Superior temporal gyrus (tissue), 1 donor: ENCODE results near the gene MRPS11.
A peak's percentile ranks its signal among the peaks of the same experiment; 100 is the strongest.
"Not testable (repeated sequence)": the region's sequence is repeated elsewhere in the genome, so short reads cannot be mapped to it uniquely, and the experiment has no call there.

ENCODE experiments used
- DNase-seq: peaks from one replicate; pipeline ENCODE4 v3.0.0-alpha.2; 2016; ENCODE audit errors: extremely low spot score

The MRPS11 gene

DNA sequence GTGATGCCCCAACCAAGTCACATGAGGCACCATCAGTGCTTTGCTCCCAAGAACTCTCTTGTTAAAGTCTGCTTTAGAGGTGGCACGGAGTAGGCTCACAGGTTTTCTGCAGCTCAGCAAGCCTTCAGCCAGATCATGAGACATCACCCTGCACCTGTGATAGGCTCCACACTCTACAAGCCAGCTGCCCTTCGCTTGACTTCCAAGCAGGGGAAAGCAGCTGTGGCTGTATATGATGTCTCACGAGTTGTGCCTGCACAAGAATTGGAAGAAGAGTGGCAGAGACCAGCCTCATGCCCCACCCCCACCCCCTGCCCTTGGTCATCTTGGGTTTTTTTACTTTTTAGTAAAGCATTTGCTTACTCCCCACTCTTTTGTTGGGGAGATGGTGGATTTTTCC lies 22.5 kb downstream of the MRPS11 start:
- DNase-seq = no peak

GRCh38 chr15:88491158-88491557 lies 23.6 kb downstream of the MRPS11 start:
- DNase-seq = no peak

GRCh38 chr15:88493844-88494243 lies 26.3 kb downstream of the MRPS11 start:
- no peak for DNase-seq

GRCh38 chr15:88497109-88497765 lies 29.7 kb downstream of the MRPS11 start:
- peak; percentile 30 for DNase-seq

DNA sequence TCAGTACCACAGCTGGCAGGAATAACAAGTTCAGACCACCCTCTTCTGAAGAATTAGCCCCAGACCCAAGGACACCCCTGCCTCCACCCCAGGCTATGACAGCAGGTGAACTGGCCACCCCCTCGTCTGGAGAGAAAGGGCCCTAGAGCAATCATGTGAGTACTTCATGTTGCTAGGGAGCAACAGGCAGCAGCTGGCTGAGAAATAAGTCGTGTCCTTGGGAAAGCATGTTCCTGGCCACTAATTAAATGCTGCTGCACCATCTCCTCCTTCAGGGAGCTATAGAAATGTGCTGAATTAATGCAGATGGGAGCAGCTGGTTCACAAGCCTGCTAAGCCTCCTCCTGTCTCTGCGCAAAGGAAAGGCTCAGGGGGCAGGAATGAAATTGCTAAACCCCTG lies 31.5 kb downstream of the MRPS11 start:
- no peak for DNase-seq

GRCh38 chr15:88504445-88504844 lies 36.9 kb downstream of the MRPS11 start:
- no peak for DNase-seq

GRCh38 chr15:88505721-88506120 lies 38.2 kb downstream of the MRPS11 start:
- no peak for DNase-seq

DNA sequence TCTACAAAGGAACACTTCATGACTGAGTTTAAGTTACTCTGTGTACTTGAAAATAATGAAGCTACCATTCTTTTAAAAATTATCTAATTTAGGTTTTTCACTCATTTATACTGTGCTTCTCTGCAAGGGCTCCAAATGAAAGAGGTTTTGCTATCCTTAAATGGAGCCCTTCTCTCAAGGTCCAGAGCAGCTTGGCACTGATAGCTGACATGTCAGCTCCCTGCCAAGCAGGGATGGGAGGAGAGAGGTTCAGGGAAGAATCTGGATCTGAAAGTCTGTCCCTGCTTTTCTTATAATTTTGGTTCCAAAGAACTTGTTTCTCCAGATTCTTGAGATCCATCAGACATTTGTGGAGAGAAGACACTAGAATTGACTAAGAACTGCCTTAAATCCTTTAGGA lies 39.1 kb downstream of the MRPS11 start:
- no peak for DNase-seq

DNA sequence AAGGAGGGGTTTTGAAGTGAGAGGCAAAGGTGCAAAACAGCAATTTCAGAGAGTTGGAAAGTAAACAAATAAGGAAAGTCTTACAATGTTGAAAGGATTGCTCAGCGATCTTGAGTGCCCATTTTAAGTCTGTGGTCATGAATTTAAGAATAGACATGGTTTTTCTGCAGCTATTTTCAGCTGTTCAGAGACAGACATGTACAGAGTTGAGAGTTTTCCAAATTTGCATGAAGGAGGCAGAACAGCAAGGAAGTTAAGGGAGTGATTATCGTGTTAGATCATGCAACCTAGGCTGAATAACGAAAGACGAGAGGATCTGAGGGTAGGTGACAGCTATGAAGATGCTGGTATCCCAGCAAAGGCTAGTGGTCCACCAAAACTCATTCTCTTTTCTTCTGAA lies 41.8 kb downstream of the MRPS11 start:
- no peak for DNase-seq

- DNase-seq = no peak
These were observed 42.5 kb downstream of the MRPS11 start for GRCh38 chr15:88509964-88510363.

DNA sequence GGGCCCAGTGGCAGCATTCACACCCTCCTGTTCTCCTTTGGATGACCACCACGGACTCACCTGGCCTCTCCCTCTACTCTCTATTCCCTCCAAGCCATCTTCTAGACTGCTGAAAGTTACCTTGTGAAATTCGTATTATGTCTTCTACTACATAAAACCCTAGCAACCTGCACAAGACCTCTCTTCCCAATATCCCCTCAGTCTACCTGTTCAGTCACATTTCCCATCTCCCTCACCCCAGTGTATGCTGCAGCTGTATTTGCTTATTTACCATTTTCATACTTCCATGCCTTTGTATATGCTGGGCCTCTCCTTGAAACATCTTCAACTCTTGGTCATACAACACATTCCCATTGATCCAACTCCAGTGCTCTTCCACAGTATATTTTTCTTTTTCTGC lies 43.7 kb downstream of the MRPS11 start:
- no peak for DNase-seq

- no peak for DNase-seq
These were observed 44.6 kb downstream of the MRPS11 start for GRCh38 chr15:88512078-88512477.

DNA sequence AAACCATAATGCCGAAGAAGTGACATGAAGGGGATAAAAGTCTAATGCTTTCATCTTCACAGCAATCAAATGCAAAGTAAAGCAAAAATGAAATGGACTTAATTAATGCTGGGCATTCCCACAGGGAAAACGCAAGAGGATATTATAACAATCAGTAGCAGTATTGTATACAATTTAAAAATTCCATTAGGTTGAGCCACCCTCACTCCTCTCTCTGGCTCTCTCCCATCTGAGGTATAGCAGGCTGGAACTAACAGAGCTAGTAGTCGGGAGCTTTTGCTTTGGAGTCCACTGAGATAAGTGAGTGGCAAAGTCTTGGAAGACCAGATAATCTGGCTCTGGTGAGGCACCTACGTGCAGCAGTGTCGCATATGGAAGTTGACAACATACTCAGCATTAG lies 45.1 kb downstream of the MRPS11 start:
- no peak for DNase-seq

DNA sequence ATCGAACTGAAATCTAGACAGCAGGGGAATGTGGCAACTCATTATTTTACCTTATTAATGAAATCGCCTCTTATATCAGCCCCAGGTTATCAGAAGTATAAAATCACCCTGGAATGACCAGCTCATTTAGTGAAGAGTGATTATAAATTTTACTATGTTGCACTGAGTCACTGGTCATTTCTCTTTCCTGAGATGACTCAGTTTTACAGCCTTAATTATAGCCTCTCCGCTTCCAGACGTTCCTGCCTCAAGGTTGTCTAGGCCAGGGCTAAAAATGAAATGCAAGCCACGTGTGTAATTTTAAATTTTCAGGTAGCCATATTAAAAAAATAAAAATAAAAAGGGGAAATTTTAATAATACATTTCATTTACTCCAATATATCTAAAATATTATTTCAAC lies 45.7 kb downstream of the MRPS11 start:
- DNase-seq = no peak

- no peak for DNase-seq
These were observed 51.4 kb downstream of the MRPS11 start for GRCh38 chr15:88518903-88519302.

DNA sequence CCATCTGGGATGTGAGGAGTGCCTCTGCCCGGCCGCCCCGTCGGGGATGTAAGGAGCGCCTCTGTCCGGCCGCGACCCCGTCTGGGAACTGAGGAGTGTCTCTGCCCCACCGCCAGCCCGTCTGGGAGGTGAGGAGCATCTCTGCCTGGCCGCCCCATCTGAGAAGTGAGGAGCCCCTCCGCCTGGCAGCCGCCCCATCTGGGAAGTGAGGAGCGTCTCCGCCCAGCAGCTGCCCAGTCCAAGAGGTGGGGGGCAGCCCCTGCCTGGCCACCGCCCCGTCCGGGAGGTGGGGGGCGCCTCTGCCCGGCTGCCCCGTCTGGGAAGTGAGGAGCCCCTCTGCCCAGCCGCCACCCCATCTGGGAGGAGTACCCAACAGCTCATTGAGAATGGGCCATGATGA lies 56.6 kb downstream of the MRPS11 start:
- DNase-seq = not testable (repeated sequence)

DNA sequence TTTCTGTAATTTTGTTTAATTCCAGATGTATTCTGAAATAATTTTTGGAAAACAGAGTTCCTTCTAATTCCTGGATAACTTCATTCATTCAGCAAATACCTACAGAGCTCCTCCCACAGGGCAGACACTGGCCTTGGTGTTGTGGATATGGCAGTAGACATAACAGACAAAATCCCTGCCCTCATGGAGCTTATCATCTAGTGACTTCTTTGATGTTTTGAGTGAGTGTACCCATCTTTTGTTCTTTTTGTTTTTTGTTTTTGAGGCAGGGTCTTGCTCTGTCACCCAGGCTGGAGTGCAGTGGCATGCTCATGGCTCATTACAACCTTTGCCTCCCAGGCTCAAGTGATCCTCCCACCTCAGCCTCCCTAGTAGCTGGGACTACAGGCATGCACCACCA lies 57.9 kb downstream of the MRPS11 start:
- no peak for DNase-seq

GRCh38 chr15:88526247-88526879 lies 58.9 kb downstream of the MRPS11 start:
- DNase-seq = no peak

DNA sequence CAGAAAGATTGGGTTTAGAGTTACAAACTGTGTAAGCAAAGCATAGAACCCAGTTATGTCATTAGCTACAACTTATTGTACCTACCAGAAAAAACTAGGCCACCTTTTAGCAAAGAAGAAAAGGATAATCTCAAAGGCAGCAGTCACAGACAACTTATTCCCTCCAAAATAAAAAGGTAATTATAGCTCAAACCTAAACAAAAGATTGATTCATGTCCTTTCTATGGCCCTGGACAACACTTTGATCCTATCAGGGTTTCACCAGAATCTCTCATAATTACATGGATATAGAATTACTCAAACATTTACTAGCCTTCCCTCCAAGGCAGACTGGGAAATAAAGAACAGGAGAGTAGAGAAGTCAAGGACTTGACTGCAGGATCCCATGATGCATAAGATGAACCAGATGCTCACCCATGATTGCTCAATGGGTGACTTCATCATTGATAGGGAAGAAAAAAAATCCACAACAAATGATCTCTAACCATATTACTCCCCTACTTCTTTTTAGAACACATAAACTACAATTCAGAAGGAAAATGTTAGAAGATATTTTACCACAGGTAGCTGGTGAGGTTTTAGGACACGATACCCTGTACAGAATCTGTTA lies 61.6 kb downstream of the MRPS11 start:
- DNase-seq = no peak
